MM.1S (cell line): ENCODE results near the gene TNFAIP1.

Source experiments
- EZH2 ChIP-seq: fragments of 300-600 bp; sonication (generic); optimal IDR thresholded peaks from 2 replicates; pipeline ENCODE3; 2017; ENCODE audit warnings: low read depth, mild to moderate bottlenecking, antibody characterized with exemption, low read length, mixed read lengths
- EZH2phosphoT487 ChIP-seq: fragments of 300-600 bp; sonication (generic); IDR thresholded peaks from 2 replicates; pipeline ENCODE4 v1.6.1; 2018; ENCODE audit warnings: antibody characterized with exemption, low read length
- TF ChIP-seq, protein P1 (sequence below): fragments of 300-600 bp; sonication (generic); IDR thresholded peaks from 2 replicates; pipeline ENCODE4 v1.5.1; 2016; ENCODE audit warnings: antibody characterized with exemption, low read length, mixed read lengths

- TF ChIP-seq, protein P1, sequence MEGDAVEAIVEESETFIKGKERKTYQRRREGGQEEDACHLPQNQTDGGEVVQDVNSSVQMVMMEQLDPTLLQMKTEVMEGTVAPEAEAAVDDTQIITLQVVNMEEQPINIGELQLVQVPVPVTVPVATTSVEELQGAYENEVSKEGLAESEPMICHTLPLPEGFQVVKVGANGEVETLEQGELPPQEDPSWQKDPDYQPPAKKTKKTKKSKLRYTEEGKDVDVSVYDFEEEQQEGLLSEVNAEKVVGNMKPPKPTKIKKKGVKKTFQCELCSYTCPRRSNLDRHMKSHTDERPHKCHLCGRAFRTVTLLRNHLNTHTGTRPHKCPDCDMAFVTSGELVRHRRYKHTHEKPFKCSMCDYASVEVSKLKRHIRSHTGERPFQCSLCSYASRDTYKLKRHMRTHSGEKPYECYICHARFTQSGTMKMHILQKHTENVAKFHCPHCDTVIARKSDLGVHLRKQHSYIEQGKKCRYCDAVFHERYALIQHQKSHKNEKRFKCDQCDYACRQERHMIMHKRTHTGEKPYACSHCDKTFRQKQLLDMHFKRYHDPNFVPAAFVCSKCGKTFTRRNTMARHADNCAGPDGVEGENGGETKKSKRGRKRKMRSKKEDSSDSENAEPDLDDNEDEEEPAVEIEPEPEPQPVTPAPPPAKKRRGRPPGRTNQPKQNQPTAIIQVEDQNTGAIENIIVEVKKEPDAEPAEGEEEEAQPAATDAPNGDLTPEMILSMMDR, result no peak
- no peak for TF ChIP-seq EZH2phosphoT487
- TF ChIP-seq EZH2, result no peak
Observed at GRCh38 chr17:28290703-28291102, 44.9 kb upstream of the TNFAIP1 start.
